Femur (tissue), 1 donor: ENCODE measurements around the gene MYO5A.
A peak's percentile ranks its signal among the peaks of the same experiment; 100 is the strongest.
"Not testable (repeated sequence)": the region's sequence is repeated elsewhere in the genome, so short reads cannot be mapped to it uniquely, and the experiment has no call there.

Source experiments
- DNase-seq: peaks from one replicate; pipeline ENCODE4 v3.0.0-alpha.2; 2017

Gene MYO5A

DNA sequence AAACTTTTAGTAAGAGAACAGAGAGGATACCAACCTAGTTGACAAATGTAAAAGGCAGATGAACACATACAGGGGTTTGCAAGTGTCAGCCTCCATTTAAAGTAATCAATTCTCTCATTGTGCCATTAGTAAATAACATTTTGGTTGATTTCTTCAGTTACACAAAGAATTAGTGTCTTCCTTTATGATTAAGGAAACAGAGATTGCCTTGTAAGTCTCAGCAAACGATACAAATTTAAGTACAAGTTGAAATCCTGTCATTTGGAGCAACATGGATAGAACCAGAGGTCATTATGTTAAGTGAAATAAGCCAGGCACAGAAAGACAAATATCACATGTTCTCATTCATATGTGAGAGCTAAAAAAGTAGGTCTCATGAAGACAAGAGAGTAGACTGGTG lies 26.1 kb downstream of the MYO5A start:
- DNase-seq = no peak

DNA sequence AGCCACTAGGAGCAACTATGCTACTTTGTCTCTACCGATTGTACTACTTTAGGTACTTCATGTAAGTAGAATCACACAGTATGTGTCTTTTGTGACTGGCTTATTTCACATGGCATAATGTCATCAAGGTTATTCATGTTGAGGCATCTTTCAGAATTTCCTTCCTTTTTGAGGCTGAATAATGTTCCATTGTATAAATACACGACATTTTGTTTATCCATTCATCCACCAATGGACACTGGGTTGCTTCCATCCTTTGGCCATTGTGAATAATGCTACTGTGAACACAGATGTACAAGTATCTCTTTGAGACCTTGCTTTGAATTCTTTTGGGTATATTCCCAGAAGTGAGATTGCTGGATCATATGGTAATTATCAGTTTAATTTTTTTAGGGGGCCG lies 29.2 kb downstream of the MYO5A start:
- DNase-seq = no peak

DNA sequence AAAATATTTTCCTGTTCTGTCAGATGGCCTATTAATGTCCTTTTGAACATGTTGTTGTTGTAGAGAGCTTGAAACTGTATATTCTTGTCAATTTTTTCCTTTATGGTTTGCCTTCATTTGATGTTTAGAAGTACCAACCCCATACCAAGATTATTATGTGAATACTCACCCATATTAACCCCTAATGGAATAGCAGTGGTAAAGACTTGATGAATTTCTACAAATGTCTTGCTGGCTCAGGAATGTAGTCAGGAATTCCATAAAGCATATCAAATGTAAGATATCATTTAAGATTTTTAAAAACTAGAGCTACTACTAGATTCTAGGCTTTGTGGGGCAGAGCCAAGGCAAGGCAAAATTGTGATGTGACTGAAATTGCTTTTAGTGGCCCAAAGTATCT lies 30.0 kb downstream of the MYO5A start:
- DNase-seq = no peak

DNA sequence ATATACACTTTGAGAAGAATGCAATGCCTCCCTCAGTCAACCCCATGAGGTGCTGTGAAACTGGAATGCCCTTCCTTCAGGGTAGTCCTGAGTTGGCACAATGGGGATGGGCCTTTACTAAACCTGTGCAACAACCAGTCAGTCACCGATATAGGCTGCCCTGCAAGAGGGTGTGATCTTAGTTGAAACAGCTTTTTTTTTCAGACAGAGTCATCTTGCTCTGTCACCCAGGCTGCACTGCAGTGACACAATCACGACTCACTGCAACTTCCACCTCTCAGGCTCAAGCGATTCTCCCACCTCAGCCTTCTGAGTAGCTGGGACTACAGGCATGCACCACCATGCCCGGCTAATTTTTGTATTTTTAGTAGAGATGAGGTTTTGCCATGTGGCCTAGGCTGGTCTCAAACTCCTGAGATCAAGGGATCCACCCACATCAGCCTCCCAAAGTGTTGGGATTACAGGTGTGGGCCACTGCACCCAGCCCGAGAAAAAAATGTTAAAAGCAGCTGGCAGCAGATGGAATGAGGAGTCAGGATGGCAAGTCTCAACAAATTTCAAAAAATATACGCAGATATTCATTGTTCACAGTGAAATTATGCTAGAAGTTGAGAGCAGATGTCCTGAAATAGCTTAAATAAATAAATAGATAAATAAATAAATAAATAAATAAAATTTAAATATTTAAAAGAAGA lies 31.8 kb downstream of the MYO5A start:
- DNase-seq = no peak

DNA sequence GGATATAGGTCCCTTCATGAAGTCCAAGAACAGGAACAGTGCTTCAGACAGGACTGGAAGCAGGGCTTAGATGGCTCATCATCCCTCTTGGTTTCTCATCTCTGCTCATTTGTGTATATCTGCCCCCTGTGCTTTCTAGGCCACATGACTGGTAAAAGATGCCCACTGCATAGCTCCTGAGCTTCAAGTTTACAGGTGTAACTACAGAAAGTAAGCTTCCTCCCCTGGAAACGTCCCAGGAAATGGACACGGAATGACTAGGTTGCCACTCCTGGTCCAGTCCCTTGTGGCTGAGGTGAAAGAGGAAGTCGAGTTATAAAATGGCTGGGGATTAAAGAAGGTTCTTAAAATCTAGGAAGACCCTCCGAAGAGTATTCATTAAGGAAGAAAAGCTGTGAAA lies 32.5 kb downstream of the MYO5A start:
- no peak for DNase-seq

DNA sequence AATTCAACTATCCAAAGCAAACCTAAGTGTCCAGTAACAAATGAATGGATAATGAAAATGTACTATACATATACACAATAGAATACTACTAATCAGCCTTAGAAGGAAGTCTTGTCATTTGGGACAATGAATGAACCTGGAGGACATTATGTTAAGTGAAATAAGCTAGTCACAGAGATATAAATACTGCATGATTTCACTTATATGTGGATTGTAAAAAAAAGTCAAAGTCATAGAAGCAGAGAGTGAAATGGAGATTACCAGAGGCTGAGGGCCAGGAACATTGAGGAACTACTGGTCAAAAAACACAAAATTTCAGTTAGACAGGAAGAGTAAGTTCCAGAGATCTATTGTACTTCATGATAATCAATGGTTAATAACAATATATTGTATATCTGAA lies 33.6 kb downstream of the MYO5A start:
- DNase-seq = no peak

DNA sequence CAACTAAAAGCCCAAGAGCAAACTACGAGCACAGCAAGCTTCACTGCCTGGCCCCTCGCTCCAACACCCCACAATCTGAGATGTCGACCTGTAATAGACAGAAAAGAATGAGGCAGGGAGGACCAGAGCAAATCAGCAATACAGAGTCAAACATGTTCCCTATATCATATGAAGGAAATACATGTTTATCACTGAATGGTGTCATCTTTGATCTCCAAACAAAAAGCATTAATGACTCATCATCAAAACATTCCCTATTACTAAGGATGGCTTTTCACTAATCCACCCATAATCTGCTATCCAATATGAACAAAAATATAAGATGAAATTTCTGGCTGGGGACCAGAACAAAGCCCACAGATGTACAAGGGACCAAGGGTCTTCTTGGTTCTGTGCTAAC lies 34.7 kb downstream of the MYO5A start:
- no peak for DNase-seq

DNA sequence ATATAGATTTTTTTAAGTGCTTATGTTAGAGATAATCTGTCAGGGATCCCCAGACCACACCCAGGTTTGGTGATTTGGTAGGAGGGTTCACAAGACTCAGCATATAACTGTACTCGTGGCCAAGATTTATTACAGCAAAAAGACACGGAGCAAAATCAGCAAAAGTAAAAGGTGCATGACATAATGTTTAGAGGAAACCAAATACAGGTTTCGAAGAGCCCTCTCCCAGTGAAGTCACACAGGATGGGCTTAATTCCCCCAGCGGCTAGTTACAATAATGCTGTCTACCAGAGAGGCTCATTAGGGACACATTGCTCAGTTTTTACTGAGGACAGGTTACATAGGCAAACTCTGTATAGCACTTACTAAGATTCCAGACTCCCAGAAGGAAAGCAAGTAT lies 36.5 kb downstream of the MYO5A start:
- DNase-seq = no peak

DNA sequence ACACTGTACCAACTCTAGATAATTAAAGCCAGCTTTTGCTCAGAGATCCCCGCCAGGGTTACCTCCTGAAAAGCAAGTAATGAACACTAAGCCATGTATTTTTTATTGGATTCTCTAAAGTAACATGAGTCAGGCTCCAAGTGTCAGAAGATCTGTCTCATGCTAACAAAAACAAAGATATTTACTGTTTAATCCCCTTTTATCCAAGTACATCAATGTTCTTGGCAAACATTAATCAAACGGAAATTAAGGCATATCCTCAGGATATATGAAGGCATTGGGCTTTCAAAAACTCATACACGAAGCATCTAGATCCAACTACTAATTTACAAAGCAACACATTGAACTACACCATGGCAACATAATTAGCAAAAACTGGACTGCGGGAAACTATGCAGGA lies 37.2 kb downstream of the MYO5A start:
- DNase-seq = no peak

DNA sequence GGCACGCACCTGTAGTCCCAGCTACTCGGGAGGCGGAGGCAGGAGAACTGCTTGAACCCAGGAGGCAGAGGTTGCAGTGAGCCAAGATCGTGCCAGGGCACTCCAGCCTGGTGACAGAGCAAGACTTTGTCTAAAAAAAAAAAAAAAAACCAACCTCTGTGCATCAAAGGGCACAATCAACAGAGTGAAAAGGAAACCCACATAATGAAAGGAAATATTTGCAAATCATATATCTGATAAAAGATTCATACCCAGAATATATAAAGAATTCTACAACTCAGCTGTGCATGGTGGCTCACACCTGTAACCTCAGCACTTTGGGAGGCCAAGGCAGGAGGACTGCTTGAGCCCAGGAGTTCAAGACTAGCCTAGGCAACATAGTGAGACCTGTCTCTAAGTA lies 39.2 kb downstream of the MYO5A start:
- not testable (repeated sequence) for DNase-seq

DNA sequence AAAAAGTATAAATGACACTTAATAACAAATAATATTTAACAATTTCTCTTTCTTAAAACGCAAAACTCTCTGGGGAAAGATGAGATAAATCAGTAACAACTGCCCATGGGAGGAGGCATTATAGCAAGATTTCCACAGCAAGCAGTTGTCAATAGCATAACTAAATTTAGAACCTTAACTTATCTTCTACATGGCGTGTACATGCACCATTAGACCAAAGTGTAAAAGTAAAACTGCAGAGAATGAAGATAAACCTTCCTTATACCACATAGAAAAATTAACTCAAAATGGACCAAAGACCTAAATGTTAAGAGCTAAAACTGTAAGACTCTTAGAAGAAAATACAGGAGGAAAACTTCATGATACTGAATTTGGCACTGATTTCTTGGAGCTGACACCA lies 39.9 kb downstream of the MYO5A start:
- no peak for DNase-seq

DNA sequence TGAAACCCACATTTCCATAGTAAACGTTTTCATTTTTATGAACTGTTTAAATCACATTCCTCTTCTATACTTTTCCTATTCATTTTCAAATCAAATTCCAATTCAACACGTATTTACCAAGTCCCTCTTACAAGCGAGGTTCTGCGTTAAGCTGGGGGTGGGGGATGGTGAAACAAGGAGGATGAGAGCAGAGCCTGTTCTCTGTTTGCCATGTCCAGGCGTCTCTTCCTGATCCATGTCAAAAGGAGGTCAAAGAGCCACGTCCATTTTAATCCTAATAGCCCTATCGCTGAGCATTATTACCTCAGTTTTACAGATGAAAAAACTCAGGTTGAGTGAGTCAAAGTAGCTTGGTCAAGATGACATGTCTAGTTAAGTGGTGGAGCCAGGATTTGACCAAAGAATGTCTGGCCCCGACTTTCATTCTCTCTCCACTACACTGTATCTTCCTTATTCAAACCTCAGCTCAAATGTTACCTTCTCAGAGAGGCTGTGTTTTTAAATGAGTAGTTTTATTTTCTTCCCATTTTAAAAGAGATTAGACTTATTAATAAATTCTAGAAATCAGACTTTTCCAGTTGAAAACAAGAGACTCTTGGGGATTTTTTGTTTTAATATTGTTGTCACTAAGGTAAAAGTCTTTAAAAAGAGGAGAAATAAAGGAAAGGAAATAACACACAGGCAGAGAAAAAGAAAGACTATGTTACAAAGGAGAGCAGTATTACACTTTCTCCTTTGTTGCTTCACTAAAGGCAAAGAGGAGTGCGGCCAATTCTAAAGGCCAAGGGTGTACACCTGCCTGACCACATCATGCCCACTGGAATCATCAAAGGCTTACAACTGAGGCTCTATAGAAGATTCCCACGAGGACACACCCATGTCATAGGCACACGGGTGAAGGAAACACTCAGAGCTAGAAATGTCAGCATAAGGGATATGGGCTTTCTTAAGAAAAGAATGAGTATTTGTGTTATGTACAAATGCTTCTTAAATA lies 42.4 kb downstream of the MYO5A start:
- DNase-seq = no peak

DNA sequence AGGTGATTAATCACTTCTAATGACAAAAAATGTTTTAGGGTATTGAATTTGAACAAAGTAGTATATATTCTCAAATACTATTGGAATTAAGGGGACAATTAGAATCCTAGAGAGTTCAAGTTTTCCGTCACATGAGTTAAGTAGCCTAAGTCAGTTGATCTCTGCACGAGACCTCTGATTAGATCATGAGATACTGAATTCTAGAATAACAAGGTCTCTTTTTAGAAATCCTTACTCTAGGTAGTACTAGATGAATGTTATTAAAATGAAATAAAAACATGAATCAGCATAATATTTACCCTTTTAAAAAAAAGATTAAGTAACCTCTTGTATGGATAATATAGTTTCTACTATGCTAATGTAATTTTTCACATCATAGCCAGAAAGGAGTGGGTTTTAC lies 43.4 kb downstream of the MYO5A start:
- DNase-seq = no peak

DNA sequence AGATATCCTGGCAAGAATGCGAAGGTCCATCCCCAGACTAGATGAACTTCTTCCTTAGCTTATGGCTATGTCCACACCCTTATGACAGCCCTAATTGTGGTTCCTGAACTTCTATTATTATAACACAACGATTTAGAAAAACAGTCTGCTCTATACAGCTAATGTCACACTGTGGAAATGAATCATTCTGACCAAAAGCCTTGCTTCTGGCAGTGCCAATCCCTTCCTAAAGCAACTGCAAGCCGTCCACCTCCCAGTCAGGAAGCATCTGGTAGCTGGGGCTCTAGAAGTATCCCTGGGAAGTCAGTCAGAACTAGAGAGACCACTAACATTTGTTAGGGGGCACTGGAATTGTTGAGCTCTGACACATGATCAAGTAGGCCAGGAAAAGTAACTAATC lies 45.0 kb downstream of the MYO5A start:
- DNase-seq = peak; percentile 17

DNA sequence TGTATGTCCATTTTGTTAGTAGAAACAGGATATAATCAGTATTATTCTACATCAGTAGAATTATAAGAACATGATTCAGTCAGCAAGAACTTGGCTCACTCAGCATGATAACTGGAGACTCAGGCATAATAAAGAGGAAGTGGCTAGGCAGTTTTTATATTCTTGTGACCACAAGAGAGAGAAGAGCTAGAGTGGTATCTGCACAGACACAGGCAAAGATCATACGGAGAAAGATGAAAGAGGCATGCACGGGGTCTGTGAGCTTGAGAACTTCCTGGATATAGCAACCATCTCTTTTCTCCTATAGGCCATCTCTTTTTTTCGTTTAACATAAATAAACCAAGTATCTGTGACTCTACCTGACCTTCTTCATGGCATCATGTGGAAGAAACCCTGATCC lies 46.8 kb downstream of the MYO5A start:
- DNase-seq = no peak

DNA sequence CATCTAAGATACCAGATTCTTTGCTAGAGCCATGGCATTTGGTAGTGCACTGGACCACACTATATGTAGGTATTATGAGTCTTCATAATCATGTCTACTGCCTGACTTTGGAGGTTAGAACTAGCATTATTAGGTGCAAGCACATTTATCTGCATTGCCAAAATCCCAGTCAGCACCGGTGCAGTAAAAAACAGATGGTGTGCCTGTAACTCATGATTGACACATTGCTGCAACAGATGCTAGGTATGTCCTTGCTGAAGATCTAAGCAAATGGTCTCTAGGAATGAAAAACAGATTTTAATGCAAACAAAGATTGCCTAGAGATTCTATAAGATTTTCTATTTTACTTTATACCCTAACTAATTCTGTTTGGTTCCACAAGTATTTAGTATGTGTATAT lies 47.7 kb downstream of the MYO5A start:
- no peak for DNase-seq

DNA sequence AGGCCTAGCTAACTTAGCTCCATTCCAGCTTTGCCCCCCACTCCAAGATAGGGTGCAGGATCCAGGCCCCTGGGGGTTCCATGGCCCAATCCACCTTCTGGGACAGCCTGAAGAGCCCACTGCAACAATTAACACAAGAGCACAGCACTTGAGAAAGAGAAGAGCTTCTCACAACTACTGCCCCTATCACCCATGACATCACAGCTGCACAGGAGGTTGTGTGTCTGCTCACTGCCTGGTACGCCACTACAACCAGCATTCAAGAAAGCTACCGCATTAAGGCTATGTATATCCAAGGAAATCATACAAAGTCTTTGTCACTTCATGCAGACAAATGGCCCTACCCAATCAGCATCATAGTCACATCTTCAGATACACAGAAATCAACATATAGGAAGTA lies 62.0 kb downstream of the MYO5A start:
- DNase-seq = no peak

DNA sequence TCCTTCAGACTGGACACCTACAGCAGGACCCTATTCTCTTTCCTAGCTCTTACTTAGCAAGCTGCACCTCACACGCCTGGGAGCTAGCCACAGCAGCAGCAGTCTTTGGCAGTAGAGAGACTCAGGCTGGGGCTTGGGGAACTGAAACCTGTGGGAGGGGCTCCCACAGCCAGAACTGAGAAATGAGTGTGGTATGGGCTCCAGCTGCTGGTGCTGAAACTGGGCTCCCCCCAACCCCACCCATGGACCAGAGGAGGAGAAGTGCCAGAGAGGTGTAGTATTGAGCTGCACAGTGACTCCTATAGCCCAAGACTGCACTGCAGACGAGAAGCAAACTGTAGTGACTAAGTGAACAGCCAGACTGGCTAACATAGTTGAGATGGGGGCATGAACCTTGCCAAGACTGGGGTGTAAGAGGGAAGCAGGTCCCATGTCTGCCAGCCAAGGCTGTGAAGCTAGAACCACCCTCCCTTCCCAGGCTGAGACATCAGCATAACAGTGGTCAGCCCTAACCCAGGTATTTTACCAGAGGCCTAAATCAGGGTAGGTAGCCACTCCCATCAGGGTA lies 62.5 kb downstream of the MYO5A start:
- DNase-seq = peak; percentile 62

DNA sequence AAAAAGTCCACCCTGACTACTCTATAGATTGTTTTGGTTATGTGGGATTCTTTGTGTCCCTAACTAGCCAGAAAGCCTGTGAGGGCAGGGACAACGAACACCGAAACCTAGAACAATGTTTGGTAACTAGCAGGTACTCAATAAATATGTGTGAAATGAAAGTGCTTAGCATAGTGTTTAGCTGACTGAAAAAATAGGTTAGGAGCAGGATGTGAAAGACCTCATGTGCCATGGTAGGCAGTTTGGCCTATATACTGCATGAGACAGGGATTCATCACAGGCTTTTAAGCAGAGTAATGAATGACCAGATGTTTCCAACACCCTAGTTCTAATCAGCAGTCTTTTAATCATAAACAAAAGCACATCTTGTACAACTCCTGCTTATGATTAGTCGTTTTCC lies 64.2 kb downstream of the MYO5A start:
- DNase-seq = no peak

DNA sequence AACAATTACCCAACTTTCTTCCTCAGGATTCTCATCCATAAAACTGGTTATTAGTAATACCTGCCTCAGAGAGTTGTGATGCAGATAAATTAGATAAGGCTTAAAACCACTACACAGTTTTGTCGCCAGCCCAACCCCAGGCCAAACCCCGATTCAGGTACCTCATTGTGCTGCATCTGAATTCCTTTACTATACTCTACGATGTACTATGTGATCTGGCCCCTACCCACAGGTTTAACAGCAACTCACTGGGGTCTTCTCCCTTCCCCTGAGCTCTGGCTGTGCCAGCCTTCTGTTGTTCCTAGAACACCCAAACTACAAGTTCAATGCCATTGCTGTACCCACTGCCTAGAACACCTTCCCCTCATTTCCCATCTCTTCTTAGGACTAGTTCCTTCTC lies 64.6 kb downstream of the MYO5A start:
- no peak for DNase-seq

DNA sequence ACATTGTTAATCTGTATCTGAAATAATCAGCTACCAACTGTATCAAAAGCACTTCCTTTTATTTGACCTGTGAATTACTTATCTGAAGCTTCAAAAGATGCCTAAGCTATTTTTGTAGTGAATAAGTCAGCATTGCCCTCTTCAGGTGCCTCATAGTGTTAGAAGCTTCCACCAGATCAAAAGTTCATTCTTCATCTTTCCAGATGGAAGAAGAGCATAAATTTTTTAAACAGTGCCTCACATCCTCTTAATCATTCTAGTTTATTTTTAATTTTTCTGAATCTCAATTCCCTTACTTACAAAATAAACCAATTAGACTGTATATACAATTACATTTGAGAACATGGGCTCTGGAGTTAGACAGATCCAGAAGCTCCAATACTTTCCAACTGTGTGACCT lies 65.0 kb downstream of the MYO5A start:
- no peak for DNase-seq

DNA sequence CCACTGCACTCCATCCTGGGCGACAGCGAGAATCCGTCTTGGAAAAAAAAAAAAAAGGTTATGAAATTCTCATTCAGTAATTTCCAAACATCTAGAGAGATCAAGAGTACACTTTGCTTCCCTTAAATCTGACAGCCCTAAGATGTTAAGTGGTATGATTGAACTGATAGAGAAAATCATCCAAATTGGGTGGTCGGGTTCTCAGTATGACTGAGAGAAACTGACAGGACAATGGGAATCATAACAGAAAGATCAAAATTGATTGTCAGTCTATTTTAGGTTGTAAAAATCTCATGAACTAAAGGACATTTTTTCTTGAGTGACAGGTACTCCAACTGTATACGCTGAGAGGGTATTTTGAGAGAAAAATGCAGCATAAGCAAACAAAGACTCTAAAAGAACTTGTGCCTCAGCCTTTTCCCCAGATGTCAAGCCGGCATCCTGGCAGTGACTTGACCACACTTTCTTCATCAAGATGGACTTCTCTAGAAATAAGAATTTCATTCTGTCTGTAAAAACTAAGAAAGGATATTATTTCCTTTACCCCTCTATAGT lies 65.8 kb downstream of the MYO5A start:
- no peak for DNase-seq

DNA sequence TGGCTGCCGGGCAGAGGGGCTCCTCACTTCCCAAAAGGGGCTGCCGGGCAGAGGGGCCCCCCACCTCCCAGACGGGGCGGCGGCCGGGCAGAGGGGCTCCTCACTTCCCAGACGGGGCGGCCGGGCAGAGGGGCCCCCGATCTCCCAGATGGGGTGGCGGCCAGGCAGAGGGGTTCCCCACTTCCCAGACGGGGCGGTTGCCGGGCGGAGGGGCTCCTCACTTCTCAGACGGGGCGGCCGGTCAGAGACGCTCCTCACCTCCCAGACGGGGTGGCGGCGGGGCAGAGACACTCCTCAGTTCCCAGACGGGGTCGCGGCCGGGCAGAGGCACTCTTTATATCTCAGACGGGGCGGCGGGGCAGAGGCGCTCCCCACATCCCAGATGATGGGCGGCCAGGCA lies 69.0 kb downstream of the MYO5A start:
- DNase-seq = not testable (repeated sequence)

DNA sequence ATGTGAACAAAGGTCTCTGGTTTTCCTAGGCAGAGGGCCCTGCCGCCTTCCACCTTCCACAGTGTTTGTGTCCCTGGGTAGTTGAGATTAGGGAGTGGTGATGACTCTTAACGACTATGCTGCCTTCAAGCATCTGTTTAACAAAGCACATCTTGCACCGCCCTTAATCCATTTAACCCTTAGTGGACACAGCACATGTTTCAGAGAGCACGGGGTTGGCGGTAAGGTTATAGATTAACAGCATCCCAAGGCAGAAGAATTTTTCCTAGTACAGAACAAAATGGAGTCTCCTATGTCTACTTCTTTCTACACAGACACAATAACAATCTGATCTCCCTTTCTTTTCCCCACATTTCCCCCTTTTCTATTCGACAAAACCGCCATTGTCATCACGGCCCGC lies 69.4 kb downstream of the MYO5A start:
- not testable (repeated sequence) for DNase-seq
